Tibial nerve (tissue), 3 donors: ENCODE results near the gene ID2.

ENCODE experiments used
- POLR2A ChIP-seq, 2 donors: fragments of 450-650 bp; IDR thresholded peaks; one replicate each; pipeline ENCODE4 v1.6.1; 2017; ENCODE audit warnings: antibody characterized with exemption in 2 of 2, mild to moderate bottlenecking in 2 of 2, moderate library complexity in 2 of 2
- TF ChIP-seq, protein P1 (sequence below), 5 experiments: fragments of 200-600 bp in 3 of 5; fragments of 450-650 bp in 2 of 5; sonication (generic) in 3 of 5; IDR thresholded peaks; one replicate each; pipeline ENCODE4 v1.5.1; 2016 to 2019; ENCODE audit warnings: antibody characterized with exemption in 5 of 5, mild to moderate bottlenecking in 3 of 5, moderate library complexity in 2 of 5

DNA sequence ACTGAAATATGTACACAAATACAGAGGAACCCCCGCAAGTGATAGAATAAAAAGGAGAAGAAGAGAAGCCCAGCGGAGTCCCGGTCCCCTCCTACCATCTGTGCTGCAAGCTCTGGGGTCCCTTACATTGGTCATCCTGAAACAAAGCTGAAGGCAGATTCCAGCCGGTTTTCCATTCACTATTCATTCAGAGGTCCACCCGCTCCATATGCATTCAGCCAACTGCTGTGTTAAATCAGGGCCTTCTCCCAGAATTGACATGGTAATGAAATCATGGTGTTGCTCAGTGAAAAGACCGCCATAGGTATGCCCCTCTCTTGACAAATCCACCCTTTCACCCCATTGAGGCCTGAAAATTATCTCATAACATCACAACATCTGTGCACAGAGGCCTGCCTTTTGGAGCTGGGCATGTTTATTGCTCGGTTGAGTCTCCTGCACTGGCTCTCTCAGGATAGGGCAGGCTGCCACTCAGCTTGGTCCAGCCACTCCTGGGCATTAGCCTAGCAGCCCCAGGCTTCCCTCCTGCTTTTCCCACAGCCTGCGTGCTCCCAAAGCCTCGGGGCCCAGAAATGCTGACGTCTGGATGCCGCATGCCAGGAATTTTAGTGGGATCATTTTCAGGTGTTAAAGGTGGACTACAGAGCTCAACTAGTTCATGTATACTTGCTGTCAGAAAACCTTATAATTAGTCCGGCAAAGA is 39.3 kb upstream of the ID2 start:
- TF ChIP-seq, protein P1, sequence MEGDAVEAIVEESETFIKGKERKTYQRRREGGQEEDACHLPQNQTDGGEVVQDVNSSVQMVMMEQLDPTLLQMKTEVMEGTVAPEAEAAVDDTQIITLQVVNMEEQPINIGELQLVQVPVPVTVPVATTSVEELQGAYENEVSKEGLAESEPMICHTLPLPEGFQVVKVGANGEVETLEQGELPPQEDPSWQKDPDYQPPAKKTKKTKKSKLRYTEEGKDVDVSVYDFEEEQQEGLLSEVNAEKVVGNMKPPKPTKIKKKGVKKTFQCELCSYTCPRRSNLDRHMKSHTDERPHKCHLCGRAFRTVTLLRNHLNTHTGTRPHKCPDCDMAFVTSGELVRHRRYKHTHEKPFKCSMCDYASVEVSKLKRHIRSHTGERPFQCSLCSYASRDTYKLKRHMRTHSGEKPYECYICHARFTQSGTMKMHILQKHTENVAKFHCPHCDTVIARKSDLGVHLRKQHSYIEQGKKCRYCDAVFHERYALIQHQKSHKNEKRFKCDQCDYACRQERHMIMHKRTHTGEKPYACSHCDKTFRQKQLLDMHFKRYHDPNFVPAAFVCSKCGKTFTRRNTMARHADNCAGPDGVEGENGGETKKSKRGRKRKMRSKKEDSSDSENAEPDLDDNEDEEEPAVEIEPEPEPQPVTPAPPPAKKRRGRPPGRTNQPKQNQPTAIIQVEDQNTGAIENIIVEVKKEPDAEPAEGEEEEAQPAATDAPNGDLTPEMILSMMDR (IDR thresholded peaks at IDR 0.05), result no peak
- no peak for TF ChIP-seq POLR2A (IDR thresholded peaks at IDR 0.05)
